HUES64 (cell line): ENCODE measurements around the gene C1QB.

Experiments
- H3K27ac ChIP-seq: 2 replicates; pipeline ENCODE4 v1.7.0; 2013; ENCODE audit warnings: low read depth, low read length, inconsistent platforms
- H3K27me3 ChIP-seq: 2 replicates; pipeline ENCODE4 v1.6.1; 2013; ENCODE audit warnings: mild to moderate bottlenecking, low read length; ENCODE audit not compliant: insufficient read depth
- H3K36me3 ChIP-seq: 2 replicates; pipeline ENCODE4 v1.6.1; 2013; ENCODE audit warnings: mild to moderate bottlenecking, low read length; ENCODE audit not compliant: insufficient read depth
- H3K4me1 ChIP-seq: 2 replicates; pipeline ENCODE4 v1.6.1; 2013; ENCODE audit warnings: mild to moderate bottlenecking, low read length, moderate library complexity; ENCODE audit not compliant: insufficient read depth
- H3K4me3 ChIP-seq: 2 replicates; pipeline ENCODE4 v1.5.1; 2013; ENCODE audit warnings: mild to moderate bottlenecking, low read length, moderate library complexity
- H3K9ac ChIP-seq: 2 replicates; pipeline ENCODE4 v1.6.1; 2013; ENCODE audit warnings: mild to moderate bottlenecking, low read depth, low read length
- H3K9me3 ChIP-seq: 2 replicates; pipeline ENCODE4 v1.6.1; 2013; ENCODE audit warnings: low read depth, low read length; ENCODE audit not compliant: insufficient read depth
- WGBS: fragments of 150-250, 120-280 bp; methylation state at CpG from one replicate; pipeline ENCODE4 v1.1.7; 2013; ENCODE audit warnings: missing lambda C conversion rate; 5-methylcytosine and 5-hydroxymethylcytosine counted together

The C1QB gene

DNA sequence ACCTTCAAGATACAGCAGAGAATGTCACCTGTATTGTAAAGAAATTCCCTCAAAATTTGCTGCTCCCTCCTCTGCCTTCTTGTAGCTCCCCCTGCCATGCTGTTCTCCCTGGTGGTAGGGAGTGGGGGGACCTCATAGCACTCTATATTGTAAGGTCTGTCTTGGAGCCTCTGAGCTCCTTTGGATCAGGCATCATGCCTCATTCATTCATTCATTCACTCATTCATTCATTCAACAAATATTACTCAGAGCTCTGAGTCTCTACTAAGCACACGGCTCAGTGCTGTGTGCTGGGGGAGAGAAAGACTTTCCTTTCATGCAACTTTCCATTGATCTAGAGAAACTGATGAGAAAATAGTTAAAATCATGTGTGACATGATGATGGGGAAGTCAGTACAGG lies 30.5 kb downstream of the C1QB start:
- no peaks in the 10 kb centered on the region for H3K9me3 ChIP-seq
- no peaks in the 10 kb centered on the region for H3K36me3 ChIP-seq
- no peak overlapping the region for H3K27ac ChIP-seq
- WGBS = 92% methylated on average over 1 of the region's 1 CpG
- H3K4me3 ChIP-seq = no peak overlapping the region
- H3K9ac ChIP-seq = no peak overlapping the region
- no peaks in the 10 kb centered on the region; the same call in 1 of the 2 replicates for H3K27me3 ChIP-seq
- H3K4me1 ChIP-seq = peaks cover 5% of the 10 kb centered on the region; the same call in 1 of the 2 replicates

DNA sequence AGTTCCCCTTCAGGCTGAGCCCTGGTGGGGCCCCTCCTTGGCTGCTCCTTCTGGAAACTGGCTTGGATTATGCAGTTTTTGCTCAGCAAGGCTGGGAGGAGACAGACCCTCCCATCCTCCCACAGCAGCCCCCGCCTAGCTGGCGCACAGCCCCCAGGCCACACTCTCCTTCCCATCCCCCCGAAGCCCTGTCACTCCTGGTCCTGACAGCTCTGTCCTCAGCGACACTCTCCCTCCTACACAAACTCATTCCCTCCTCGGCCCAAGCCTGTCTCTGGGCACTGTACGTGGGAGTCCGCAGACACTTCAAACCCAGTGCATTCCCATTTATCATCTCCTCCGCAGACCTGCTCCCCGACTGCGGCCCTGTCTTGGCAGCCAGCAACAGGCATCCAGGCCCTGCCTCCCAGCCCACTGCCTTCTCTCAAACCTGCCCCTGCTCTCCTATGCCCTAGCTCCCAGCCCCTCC lies 32.6 kb downstream of the C1QB start:
- Histone ChIP-seq H3K27me3 (no peaks in the 10 kb centered on the region; the same call in 1 of the 2 replicates), H3K27ac (no peak overlapping the region), H3K36me3 (no peaks in the 10 kb centered on the region), H3K9ac (no peak overlapping the region), H3K9me3 (no peaks in the 10 kb centered on the region), H3K4me1 (peaks cover 5% of the 10 kb centered on the region; the same call in 1 of the 2 replicates), H3K4me3 (no peak overlapping the region)
- WGBS = 65% methylated on average over 10 of the region's 10 CpGs

DNA sequence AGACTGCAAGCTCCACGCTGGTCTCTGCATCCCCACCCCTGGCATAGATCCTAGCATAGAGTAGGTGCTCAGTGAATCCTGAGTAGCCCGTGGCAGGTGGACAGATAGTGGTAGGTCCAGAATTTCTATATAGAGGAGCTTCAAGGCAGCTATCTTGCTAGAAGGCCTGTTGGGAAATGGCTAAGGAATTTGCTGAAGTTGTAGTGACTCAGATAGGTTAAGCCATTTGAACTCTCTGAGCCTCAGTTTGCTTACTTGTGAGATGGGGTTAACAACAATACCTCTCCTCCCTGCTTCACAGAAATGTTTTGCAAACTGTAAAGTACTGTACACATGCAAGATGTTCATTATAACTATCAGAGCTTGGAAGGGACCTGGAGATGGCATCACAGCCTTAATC lies 34.2 kb downstream of the C1QB start:
- H3K27me3 ChIP-seq = no peaks in the 10 kb centered on the region; the same call in 1 of the 2 replicates
- H3K36me3 ChIP-seq = no peaks in the 10 kb centered on the region
- no peak overlapping the region for H3K4me3 ChIP-seq
- H3K9me3 ChIP-seq = no peaks in the 10 kb centered on the region
- no peak overlapping the region for H3K9ac ChIP-seq
- no peak overlapping the region for H3K27ac ChIP-seq
- H3K4me1 ChIP-seq = peaks cover 5% of the 10 kb centered on the region; the same call in 1 of the 2 replicates
- 93% methylated on average over 2 of the region's 2 CpGs for WGBS

DNA sequence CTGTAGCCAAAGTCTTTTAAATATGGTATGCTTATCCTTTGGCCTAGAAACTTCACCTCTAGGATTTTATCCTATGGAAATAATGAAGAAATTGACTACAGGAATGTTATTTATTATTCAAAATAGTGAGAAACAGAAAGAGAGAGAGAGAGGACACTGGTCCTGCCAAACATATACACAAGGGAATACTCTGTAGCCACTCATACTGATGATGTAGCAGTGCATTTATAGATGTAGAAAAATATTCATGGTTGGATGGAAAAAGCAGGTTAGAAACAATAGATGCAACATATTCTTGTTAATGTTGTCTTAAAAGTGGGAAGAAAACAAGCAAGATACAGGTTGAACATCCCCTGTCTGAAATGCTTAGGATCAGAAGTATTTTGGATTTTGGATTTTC lies 35.4 kb downstream of the C1QB start:
- Histone ChIP-seq H3K9me3 (no peaks in the 10 kb centered on the region), H3K27me3 (no peaks in the 10 kb centered on the region; the same call in 1 of the 2 replicates), H3K36me3 (no peaks in the 10 kb centered on the region), H3K4me1 (peaks cover 5% of the 10 kb centered on the region; the same call in 1 of the 2 replicates), H3K4me3 (no peak overlapping the region), H3K9ac (no peak overlapping the region), H3K27ac (no peak overlapping the region)

DNA sequence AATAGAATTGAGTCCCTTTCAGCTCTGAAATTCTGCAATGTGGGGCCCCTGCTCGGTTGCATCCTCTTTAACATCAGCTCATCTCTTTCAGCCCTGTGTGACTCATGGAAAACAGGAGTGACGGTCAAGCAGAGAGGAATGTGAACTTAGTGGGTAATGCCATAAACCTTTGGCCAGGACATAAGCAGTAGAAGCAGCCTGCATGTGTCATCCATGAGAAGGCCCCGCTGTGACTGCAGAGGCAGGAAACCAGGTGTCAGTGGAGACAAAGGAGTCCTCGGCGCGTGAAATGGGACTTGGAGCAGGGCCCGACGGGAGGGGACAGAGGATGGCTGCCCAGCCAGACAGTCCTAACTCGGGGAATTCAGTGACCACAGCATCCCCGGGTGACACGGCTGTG lies 36.5 kb downstream of the C1QB start:
- Histone ChIP-seq H3K36me3 (no peaks in the 10 kb centered on the region), H3K4me3 (no peak overlapping the region), H3K27me3 (no peaks in the 10 kb centered on the region; the same call in 1 of the 2 replicates), H3K9ac (no peak overlapping the region), H3K9me3 (no peaks in the 10 kb centered on the region), H3K4me1 (peaks cover 5% of the 10 kb centered on the region; the same call in 1 of the 2 replicates), H3K27ac (no peak overlapping the region)
- WGBS = 68% methylated on average over 11 of the region's 11 CpGs

DNA sequence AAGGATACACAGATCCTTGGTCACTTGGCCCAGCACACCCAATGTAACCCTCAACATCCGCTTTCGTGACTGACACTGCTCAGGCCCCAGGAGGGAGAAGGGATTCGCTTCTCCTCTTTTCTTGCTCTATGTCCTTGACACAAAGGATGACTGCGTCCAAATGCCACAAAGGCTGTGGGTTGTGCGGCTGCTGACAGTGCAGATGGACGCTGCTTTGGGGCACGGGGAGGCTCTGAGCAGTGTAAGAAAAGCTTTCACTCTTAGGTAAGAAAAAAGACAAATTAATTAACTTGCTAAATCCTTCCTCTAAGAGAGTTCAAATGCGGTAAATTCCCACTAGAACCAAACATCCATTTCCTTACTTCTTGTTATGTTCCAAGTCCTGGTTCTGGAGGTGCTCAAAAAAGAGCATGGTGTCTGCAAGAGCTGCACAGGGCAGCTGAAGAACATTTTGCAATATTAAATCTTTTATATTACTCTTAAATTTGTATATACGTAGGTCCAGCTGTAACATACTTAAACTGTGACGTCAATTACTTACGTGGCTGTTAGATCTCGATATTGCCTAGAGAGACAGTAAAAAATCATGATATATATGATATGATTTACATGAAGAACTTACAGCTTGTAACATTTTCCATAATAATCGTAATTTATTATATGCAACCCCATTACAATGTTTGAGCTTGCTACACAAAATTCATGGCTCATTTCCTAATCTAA lies 38.2 kb downstream of the C1QB start:
- WGBS = 82% methylated on average over 13 of the region's 13 CpGs
- H3K4me1 ChIP-seq = no peaks in the 10 kb centered on the region
- no peaks in the 10 kb centered on the region for H3K9me3 ChIP-seq
- H3K36me3 ChIP-seq = no peaks in the 10 kb centered on the region
- H3K27ac ChIP-seq = no peak overlapping the region
- H3K9ac ChIP-seq = no peak overlapping the region
- H3K27me3 ChIP-seq = no peaks in the 10 kb centered on the region
- H3K4me3 ChIP-seq = no peak overlapping the region

DNA sequence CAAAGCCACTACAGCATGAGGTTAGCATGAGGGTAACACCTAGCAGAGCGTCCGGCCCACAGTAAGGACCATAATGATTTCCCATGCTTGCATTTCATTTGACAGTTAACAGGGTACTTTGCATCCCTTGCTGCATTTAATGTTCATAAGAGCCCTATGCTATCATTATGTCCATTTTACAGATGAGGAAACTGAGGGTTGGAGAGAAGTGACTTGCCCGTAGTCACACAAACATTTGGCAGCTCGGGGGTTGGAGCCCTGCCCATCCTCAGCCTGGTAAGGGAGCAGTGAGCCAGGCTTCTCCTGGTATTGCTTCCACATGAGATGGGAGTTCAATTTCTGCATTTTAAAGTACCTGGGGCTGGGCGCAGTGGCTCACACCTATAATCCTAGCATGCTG lies 41.1 kb downstream of the C1QB start:
- no peaks in the 10 kb centered on the region for H3K9me3 ChIP-seq
- no peaks in the 10 kb centered on the region for H3K27me3 ChIP-seq
- no peaks in the 10 kb centered on the region for H3K36me3 ChIP-seq
- 94% methylated on average over 5 of the region's 5 CpGs for WGBS
- no peak overlapping the region for H3K4me3 ChIP-seq
- H3K27ac ChIP-seq = no peak overlapping the region
- H3K9ac ChIP-seq = no peak overlapping the region
- no peaks in the 10 kb centered on the region for H3K4me1 ChIP-seq

DNA sequence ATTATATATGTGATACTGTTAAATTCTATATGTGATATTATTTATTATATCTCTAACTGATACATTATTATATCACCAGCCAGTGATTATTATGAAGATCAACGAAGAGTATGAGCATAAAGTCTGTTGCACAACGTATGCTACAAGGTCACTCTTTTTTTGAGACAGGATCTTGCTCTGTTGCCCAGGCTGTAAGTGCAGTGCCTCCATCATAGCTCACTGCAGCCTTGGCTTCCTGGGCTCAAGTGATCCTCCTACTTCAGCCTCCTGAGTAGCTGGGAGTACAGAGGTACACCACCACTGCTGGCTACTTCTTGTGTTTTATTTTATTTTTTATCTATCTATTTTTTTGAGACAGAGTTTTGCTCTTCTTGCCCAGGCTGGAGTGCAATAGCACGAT lies 43.6 kb downstream of the C1QB start:
- WGBS = 91% methylated on average over 3 of the region's 3 CpGs
- Histone ChIP-seq H3K9me3 (no peaks in the 10 kb centered on the region), H3K27me3 (no peaks in the 10 kb centered on the region), H3K4me1 (no peaks in the 10 kb centered on the region), H3K9ac (no peak overlapping the region), H3K36me3 (no peaks in the 10 kb centered on the region), H3K27ac (no peak overlapping the region), H3K4me3 (no peak overlapping the region)

DNA sequence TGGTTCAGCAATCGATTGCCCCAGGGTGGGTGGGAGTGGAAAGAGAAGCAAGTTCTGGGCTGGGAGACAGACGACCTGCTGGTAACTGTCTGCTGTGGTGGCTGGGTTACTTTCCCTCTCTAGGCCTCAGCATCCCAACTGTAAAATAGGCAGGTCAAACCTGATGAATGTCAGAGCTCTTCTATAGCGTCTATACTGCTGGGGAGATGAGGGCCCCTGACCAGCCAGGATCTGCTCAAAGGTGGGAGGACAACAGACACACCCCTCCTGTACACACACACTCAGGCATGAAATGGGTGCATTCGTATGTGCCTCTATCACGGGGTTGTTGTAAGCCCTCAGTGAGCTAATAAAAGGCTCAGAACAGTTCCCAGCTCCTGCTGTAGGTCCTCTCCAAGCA lies 44.9 kb downstream of the C1QB start:
- Histone ChIP-seq H3K27ac (no peak overlapping the region), H3K9me3 (no peaks in the 10 kb centered on the region), H3K27me3 (no peaks in the 10 kb centered on the region), H3K36me3 (no peaks in the 10 kb centered on the region), H3K4me1 (no peaks in the 10 kb centered on the region), H3K9ac (no peak overlapping the region), H3K4me3 (no peak overlapping the region)
- WGBS = 95% methylated on average over 5 of the region's 5 CpGs

DNA sequence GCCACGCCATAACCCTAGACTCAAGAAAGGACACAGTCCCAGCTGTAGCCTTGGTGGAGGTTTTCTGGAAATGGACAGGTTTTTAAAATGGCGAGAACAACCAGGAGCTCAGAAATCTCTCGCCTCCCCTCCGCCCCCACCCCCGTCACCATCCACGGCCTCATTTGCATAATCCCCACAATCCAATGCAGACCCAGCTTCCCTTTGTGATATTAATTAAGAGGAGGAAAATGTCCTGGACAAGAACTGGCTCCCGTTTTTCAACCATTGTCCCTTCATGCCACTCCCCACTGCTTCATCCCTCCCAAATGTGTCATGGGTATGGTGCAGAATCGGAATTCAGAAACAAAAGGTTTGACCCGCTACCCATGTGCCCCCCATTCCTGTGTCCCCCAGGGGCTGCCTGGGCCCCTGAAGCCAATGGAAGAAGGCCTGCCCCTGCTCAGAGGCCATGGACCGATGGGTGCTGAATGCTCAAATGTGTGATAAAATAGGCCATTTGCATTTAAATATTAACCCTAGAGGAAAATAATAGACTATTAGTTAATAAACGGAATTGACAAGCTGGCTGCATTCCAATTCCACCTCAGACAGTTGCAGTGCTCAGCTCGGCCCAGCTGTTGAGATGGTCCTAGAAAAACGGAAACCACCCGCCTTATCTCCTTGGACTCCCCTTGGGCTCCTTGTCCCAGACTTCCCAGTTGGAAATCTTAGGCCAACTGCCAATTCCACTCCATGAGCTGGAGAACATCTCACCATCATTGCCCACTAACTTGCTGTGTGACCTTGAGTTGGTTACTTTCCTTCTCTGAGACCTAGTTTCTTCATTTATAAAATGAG lies 46.9 kb downstream of the C1QB start:
- H3K4me1 ChIP-seq = no peaks in the 10 kb centered on the region
- H3K9me3 ChIP-seq = no peaks in the 10 kb centered on the region
- H3K9ac ChIP-seq = no peak overlapping the region
- H3K4me3 ChIP-seq = no peak overlapping the region
- WGBS = 85% methylated on average over 8 of the region's 14 CpGs
- no peaks in the 10 kb centered on the region for H3K27me3 ChIP-seq
- H3K27ac ChIP-seq = no peak overlapping the region
- no peaks in the 10 kb centered on the region for H3K36me3 ChIP-seq

DNA sequence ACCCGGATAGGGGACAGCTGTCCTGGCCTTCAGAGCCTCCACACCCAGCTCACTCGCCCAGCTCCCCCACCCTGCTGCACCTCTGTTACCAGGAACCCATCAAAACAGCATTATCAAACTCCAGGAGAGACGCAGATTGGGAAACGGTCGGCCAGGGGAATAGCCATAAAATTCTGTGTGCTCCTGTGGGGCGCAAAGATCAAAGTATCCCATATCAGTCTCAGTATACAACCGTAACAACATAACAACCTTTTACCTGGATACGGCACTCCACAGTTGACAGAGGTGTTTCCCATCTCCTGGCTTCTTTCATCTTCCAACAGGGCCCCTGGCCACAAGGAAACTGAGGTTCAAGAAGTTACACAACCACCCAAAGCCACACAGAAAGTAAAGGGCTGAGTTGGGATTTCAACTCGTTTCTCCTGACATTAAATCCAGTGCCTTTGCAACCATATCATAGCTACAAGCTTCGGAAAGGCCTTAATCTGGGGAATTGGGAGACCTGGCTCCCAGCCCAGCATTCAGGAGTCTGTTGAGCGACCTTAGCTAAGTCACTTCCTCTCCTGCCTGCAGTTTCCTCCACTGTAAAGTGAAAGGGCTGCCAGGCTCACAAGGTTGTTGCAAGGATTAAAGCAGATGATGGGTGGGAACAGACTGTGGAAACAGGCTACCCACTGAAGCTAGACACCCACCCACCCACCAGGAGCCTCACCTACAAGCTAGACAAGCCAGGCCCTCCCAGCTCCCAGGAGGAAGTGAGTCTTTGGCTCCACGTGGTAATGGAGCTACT lies 49.5 kb downstream of the C1QB start:
- WGBS = 87% methylated on average over 12 of the region's 12 CpGs
- Histone ChIP-seq H3K27ac (no peak overlapping the region), H3K9ac (no peak overlapping the region), H3K9me3 (no peaks in the 10 kb centered on the region), H3K4me1 (no peaks in the 10 kb centered on the region), H3K27me3 (no peaks in the 10 kb centered on the region), H3K36me3 (no peaks in the 10 kb centered on the region), H3K4me3 (no peak overlapping the region)
